ENCODE results near the gene ADAMTSL4.

ADAMTSL4 gene

DNA sequence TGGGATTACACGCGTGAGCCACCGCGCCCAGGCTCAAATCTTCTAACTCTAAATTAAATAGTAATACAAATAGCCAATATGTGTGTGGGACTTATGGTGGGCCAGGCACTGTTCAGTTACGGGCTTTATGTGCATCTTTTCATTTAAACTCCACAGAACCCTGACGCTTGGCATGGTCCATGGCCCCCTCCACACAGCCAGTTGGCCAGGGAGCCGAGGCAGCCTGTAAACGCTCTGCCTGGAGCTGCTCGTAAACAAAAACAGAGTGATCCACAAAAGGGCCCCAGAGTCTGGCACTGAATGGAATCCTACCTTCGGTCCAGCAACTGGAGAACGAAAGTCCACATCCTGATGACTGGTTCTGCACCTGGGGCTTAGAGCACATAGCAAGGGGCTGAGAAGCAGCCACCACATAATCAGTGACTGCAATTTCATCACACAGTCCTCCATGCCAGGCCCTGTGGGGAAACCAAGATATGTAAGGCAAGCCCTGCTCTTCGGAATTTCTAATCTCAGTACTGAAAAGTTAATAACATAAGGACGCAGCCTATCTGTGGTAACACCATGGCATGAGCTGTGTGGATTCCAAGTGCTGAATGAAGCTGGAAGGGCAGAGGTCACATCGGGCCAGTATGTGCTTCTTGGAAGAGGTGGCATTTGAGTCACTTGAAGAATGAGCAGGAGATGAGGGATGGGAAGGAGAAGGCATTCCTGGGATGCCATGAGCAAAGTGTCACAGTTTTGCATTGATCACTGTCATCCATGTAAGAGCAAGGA lies 13.5 kb upstream of the ADAMTSL4 start:
- no peak for DNase-seq (ENCODE audit: low read depth)

GRCh38 chr1:150536836-150537731 lies 12.1 kb upstream of the ADAMTSL4 start:
- DNase-seq (ENCODE audit: low read depth): no peak

DNA sequence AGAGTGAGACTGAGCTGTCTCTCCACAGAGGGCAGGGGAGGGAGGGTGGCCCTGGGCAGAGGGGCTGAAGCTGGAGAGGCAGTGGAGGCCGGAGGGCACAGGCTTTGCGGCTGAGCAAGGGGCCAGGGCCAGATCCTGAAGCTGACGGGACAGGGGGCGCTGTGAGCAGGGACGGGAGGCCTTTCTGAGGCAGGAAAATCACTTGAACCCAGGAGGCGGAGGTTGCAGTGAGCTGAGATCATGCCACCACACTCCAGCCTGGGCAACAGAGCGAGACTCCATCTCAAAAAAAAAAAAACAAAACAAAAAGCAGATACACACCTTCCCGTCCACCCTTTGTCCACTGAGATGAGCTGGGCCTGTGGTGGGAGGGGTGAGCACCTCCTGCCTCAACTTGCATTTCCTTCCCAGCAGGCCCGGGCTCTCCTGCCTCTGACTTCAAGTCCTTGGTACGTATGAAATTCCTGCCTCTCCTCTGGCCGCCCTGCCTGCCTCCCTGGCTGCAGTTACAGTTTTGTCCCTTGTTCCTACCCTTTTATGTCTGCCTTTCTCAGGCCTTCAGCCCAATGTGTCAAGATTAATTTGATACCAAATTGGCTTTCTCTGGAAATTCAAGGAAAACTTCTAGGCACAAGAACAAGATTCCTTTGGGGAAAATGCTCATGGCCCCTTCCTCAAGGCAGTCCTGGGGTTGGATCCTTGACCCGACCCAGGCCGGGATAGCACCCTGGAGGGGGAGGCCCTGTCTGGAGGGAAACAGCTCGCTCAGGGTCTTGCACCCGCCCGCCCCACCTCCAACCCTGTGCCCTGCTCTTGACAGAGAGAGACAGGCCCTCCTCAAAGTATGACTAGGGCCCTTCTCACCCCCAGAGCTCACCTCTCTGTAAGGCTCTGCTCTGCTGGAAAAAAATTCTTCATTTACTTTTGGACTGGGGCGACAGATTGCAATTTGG lies 11.2 kb upstream of the ADAMTSL4 start:
- no peak for DNase-seq (ENCODE audit: low read depth)

DNA sequence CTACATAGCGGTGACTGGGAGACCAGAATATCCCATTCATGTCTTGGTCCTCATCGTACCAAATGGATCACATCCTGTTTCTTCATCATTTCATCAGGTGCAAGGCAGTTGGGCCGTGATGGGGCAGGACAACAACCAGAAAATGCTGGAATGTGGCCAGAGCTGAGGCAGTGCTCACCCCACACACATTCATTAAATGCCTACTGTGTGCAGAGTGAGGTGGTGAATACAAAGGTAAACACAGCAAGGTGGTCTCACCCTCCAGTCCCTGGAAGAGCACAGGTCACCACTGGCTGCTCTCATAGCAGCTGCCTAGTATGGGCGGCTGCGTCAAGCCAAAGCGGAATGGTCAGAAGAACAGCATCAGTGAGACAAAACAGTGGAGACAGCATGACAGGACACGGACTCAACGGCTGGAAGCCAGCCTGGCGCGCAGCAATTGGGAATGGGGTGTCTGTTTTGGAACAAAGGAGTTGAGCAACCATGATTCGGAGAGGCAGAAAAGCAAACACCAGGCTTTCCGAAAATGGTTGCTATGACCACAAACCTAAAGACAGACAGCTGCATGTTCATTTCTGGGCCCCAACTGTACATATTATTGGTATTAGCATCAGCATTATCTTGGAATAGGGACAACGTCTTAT lies 5.6 kb upstream of the ADAMTSL4 start:
- DNase-seq (ENCODE audit: low read depth): no peak

DNA sequence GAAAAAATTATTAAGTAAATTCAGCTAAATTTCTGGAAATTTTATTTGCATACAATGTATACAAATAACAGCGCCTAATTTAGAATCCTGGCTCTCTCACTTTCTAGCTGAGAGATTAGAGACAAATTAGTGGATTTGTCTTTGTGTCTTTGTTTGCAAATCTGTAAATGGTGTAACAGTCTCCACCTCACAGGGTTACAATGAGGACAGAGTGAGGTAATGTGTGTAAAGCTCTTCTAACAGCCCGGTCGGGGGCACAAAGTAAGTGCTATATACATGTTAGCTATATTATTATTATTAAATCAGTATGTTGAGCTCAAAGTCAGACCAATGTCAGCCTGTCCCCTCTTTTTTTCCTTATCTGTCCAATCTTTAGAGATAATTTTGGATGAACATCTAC lies 5.0 kb upstream of the ADAMTSL4 start:
- no peak for DNase-seq (ENCODE audit: low read depth)

- no peak for DNase-seq (ENCODE audit: low read depth)
These were observed 3.6 kb upstream of the ADAMTSL4 start for GRCh38 chr1:150545486-150546032.

DNA sequence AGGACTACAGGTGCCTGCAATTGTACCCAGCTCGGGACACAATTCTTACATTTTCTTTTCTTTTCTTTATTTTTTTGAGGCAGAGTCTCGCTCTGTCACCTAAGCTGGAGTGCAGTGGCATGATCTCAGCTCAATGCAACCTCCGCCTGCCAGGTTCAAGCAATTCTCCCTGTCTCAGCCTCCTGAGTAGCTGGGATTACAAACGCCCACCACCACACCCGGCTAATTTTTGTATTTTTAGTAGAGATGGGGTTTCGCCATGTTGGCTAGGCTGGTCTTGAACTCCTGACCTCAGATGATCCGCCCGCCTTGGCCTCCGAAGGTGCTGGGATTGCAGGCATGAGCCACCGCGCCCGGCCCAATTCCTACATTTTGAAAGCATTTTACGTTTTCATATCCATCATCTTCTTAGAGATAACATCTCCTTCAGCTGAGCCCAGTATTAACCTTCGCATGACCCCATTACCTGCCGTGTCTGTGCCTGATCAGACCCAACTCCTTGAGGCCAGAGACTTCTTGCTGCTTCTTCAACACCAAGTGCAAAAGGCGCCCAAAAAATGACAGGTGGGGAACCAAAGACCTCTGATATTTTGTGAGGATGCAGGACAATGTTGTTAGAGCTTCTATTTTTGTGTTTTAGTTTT lies 2.8 kb upstream of the ADAMTSL4 start:
- DNase-seq (ENCODE audit: low read depth): no peak

GRCh38 chr1:150548324-150548631 lies 930 bp upstream of the ADAMTSL4 start:
- no peak for DNase-seq (ENCODE audit: low read depth)

DNA sequence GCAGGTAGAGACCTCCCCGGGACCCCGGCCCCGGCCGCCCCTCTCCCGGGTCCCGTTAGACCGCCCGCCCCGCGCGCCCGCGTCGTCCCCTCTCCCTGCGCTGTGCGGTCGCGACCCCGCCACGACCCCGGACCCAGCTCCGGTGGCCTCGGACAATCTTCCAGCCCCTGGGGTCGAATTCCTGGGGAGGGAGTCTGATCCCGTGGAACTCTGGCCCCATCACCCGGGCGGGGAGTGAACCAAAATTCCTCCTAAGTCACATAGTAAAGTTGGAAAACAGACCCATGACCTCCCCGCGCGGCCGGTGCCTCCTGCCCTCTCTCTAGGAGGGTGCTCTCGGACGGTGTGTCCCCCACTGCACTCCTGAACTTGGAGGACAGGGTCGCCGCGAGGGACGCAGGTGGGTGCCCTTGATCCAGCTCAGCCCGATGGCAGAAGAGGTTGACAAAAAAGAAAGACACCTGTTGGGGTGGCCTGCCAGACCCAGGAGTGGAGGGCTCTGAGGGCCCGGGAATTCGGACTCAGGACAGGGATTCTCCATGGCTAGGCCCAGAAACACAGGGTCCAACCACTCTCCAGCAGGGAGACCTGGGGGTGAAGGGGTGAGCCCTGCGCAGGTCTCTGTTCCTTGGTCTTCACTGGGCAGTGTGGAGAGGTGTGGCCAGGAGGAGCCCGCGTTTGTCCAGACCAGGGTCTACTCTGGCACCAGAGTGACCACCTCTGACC lies 451 bp downstream of the ADAMTSL4 start:
- no peak for DNase-seq (ENCODE audit: low read depth)

GRCh38 chr1:150550222-150551050 lies 1.2 kb downstream of the ADAMTSL4 start:
- DNase-seq (ENCODE audit: low read depth): no peak

- DNase-seq (ENCODE audit: low read depth): no peak
These were observed 2.0 kb downstream of the ADAMTSL4 start for GRCh38 chr1:150551051-150551783.

- DNase-seq (ENCODE audit: low read depth): no peak
These were observed 2.5 kb downstream of the ADAMTSL4 start for GRCh38 chr1:150551784-150552127.

GRCh38 chr1:150552128-150552910 lies 3.1 kb downstream of the ADAMTSL4 start:
- DNase-seq (ENCODE audit: low read depth): no peak

DNA sequence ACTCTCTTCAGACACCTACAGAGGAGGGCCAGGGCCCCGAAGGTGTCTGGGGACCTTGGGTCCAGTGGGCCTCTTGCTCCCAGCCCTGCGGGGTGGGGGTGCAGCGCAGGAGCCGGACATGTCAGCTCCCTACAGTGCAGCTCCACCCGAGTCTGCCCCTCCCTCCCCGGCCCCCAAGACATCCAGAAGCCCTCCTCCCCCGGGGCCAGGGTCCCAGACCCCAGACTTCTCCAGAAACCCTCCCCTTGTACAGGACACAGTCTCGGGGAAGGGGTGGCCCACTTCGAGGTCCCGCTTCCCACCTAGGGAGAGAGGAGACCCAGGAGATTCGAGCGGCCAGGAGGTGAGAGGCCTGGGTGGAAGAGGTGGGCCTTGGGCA lies 3.7 kb downstream of the ADAMTSL4 start:
- DNase-seq (ENCODE audit: low read depth): no peak

GRCh38 chr1:150553392-150554085 lies 4.3 kb downstream of the ADAMTSL4 start:
- DNase-seq (ENCODE audit: low read depth): no peak

DNA sequence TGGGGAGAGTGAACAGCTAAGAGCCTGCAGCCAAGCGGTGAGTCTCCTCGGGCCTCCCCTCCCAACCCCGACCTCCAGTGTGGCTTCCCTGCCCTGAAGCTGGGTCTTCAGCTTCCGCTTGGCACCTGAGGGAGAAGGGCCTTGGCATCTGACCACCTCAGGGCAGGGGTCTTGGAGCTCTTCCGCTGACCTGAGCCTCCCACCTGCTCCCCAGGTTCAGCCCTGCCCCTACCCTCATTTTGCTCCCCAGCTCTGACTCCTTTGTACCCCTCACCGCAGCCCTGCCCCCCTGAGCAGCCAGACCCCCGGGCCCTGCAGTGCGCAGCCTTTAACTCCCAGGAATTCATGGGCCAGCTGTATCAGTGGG lies 4.9 kb downstream of the ADAMTSL4 start:
- DNase-seq (ENCODE audit: low read depth): no peak

- no peak for DNase-seq (ENCODE audit: low read depth)
These were observed 6.2 kb downstream of the ADAMTSL4 start for GRCh38 chr1:150555198-150555970.

All from T follicular helper cell (primary cell).